Measurements from ENCODE around the gene IL17RB.

IL17RB gene

GRCh38 chr3:53830944-53831343 lies 15.4 kb upstream of the IL17RB start:
- no peak overlapping the region for H3K4me3 ChIP-seq (ENCODE audit: low read depth, low read length)
- DNase-seq (ENCODE audit: low read depth) = no peak
- TF ChIP-seq CTCF (IDR thresholded peaks at IDR 0.05; ENCODE audit: control insufficient read depth, extremely low read depth, insufficient read depth) = no peak

- no peak overlapping the region for H3K4me3 ChIP-seq (ENCODE audit: low read depth, low read length)
- DNase-seq (ENCODE audit: low read depth) = no peak
- no peak for TF ChIP-seq CTCF (IDR thresholded peaks at IDR 0.05; ENCODE audit: control insufficient read depth, extremely low read depth, insufficient read depth)
Observed at GRCh38 chr3:53833053-53833645, 13.2 kb upstream of the IL17RB start.

GRCh38 chr3:53833700-53834099 lies 12.7 kb upstream of the IL17RB start:
- no peak for DNase-seq (ENCODE audit: low read depth)
- no peak overlapping the region for H3K4me3 ChIP-seq (ENCODE audit: low read depth, low read length)
- TF ChIP-seq CTCF (IDR thresholded peaks at IDR 0.05; ENCODE audit: control insufficient read depth, extremely low read depth, insufficient read depth) = no peak

- no peak for DNase-seq (ENCODE audit: low read depth)
Observed at GRCh38 chr3:53834429-53835095, 11.8 kb upstream of the IL17RB start.

GRCh38 chr3:53835257-53835656 lies 11.1 kb upstream of the IL17RB start:
- no peak overlapping the region for H3K4me3 ChIP-seq (ENCODE audit: low read depth, low read length)
- TF ChIP-seq CTCF (IDR thresholded peaks at IDR 0.05; ENCODE audit: control insufficient read depth, extremely low read depth, insufficient read depth) = no peak
- DNase-seq (ENCODE audit: low read depth) = no peak

More at GRCh38 chr3:53834429-53835095, 11.8 kb upstream of the IL17RB start:
- no peak for TF ChIP-seq CTCF (IDR thresholded peaks at IDR 0.05; ENCODE audit: control insufficient read depth, extremely low read depth, insufficient read depth)
- no peak overlapping the region for H3K4me3 ChIP-seq (ENCODE audit: low read depth, low read length)

- TF ChIP-seq CTCF (IDR thresholded peaks at IDR 0.05; ENCODE audit: control insufficient read depth, extremely low read depth, insufficient read depth) = no peak
- no peak for DNase-seq (ENCODE audit: low read depth)
- H3K4me3 ChIP-seq (ENCODE audit: low read depth, low read length) = no peak overlapping the region
Observed at GRCh38 chr3:53836084-53836872, 10.1 kb upstream of the IL17RB start.
